ENCODE measurements around the gene ANKRD53.

- TF ChIP-seq POLR2A (IDR thresholded peaks at IDR 0.05) (no peak), POLR2AphosphoS5 (IDR thresholded peaks at IDR 0.05) (no peak), CTCF (IDR thresholded peaks at IDR 0.05 in 8 of 11, conservative IDR thresholded peaks at IDR 0.05 in 3 of 11) (no peak)
Observed at GRCh38 chr2:71008342-71008741, 29.9 kb downstream of the ANKRD53 start.
